Right lung (tissue), 5 donors: ENCODE results near the gene TNFAIP1. TPM values are rescaled to one million over a fixed set of nuclear protein-coding genes. Genes with fewer than 3 reads are reported as not detected.

ENCODE experiments used
- DNase-seq, 2 donors: peaks; one replicate each; pipeline ENCODE4 v3.0.0-alpha.2; 2013
- polyA plus RNA-seq, 5 donors: library from polyadenylated mRNA; unstranded; fragments of 120-200 nt; gene quantifications; one replicate each; pipeline versions ENCODE4 v1.2.1 to v1.2.3, GENCODE V29; 2013; ENCODE audit warnings: inconsistent platforms in 1 of 5, low replicate concordance in 1 of 5; ENCODE audit not compliant: insufficient read length in 5 of 5, insufficient read depth in 1 of 5

The TNFAIP1 gene
- polyA plus RNA-seq, 5 donors: 32.2 to 42.1 (median 36.2) TPM

DNA sequence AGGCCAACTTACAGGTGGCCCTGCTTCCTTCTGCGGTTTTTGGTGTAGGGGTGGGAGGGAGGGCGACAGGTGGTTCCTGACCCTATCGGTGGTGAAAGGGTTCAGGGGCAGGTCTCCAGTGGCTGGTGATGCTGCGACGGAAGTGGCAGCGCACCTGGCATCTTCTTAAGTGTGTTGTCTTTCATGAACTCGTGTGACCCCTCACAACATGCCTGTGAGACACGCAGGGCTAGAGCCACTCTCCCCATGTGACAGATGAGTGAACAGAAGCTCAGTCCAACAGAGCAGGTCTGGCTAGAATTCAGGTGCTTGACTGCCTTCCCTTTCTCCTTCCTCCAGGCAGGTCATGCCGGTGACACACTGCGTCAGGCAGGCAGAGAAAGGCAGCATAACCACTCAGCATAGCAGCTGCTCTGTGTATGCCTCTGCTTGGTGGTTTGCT is 8.0 kb downstream of the TNFAIP1 start:
- no peak for DNase-seq

DNA sequence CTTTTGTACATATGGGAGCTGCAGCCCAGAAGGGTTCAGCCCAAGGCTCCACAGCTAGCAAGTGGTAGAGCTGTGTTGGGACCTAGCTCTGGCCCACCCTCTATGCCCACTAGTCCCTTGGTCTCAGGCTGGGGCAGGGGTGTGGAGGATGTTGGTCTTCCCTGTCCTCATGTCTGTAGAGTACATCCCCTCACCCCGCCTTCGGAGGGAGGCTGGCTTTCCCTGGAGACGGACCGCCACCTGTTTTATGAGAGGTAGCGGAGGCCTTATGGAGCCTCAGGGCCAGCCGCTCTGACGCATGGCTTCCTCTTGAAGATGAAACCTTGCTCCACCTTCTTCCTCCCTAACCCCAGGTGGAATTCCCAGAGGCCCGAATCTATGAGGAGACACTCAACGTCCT is 8.4 kb downstream of the TNFAIP1 start:
- no peak for DNase-seq

DNA sequence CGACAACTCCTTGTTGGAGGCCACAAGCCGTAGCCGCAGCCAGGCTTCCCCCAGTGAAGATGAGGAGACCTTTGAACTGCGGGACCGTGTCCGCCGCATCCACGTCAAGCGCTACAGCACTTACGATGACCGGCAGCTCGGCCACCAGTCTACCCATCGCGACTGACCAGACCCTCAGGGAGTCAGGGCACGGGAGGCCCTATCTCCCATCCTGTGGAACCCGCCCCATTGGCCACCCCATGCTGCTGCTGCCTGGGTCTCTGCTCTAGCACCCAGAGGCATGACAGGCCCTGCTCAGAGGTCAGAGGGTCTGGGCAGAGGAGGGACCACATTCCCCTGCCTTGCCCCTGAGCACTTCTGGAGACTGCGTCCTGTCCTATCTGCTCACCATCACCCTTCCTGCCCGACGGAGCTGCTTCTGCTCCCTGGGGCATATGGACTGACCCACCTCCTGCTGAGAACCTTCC is 8.9 kb downstream of the TNFAIP1 start:
- DNase-seq: no peak

DNA sequence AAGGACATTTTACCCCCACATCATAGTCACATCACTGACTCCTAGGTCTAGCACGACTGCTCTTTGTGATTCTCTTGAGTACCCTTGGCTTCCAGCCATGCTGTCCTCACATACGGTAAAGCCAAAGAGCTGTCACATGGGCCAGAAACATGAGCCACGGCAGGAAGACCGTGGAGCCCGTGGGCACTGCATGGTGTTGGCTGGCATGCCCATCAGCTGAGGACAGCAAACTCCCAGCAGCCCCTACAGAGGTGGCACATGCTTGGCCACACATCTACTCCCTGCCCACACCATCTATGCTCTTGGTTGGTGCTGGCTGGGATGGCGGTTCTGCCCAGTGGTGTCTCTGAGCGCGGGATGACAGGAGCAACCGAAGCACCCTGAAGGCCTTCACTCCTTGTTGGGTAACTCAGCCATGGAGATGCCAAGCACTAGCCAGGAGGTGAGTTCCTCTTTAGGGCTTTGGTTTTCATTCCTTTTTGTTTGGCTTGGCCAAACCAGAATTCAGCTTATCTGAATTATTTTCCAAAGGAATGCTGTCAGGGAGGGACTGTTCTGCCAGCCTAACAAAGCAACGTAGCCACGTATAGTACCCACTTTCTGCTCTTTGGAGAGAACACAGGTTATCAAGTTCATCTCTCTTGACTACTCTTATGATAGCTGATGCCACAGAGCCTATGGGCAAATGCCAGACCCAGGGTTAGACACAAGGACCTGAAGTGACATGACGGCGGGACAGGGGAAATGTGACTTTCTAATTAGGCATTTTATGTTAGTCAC is 10.0 kb downstream of the TNFAIP1 start:
- no peak for DNase-seq

DNA sequence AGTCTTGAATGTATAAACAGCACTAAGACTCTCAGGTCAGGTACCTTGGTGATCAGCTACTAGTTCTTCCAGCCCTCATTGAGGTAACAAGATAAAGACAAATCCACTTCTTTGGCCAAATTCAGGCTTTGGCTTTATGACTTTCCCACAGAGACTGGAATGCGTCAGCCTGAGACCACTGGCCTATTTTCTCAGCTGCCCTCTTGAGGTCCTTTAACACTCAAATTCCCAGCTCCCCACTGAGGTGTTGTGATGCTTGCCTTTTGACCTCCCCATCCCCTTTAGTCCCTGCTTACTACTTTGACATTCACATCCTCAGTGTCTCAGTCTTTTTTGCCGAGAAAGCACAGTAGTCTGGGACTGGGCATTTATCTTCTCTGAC is 10.6 kb downstream of the TNFAIP1 start:
- DNase-seq: no peak

DNA sequence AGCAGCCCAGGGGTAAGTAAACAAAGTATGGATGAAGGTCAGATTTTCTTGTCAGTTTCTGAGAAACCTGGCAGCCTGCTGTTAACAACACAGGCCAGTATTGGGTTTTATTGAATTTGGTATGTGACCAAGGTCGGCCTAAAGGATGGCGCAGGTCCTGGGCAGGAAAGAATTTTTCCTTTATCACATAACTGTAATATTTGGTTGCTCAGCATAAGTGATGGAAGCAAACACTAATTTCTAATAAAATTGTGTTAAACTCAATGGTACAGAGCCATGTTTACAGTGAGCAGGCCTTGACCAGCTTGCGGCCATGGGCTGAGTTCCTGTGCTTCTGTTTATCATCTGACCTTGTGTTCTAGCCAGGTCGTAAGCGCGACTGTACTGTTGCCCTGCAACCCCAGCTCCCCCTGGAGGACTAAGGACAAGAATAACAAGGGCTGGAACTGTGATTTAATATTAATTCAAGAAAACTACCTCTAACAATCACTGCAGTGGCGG is 11.2 kb downstream of the TNFAIP1 start:
- DNase-seq: no peak

DNA sequence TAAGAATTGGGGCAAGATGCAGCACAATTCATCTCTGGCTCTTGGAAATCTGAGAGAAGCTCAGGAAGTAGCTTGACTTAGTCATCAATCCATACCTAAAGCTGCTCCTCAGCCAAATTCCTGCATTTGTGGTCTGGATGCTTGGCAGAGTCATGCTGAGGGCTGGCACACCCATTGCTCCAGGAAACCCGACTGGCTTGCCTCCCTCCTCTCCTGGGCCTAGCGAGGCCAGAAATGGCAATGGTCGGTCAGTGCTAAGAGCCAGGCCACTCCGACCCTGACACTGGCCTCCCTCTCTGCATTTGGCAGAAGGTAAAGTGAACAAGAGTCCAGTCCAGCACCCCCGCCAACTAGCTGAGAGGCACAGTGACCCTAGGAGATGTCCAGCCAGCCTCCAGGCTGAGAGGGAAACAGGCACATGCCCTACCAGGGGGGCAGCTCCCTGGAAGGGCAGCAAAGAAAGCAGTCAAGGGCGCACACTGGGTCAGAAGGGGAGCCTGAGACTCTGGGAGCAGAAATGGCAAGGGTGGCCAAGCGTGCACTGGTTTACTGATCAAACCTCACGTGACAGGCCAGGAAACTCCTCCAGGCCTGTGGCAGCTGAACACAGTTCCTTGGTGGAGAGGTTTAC is 11.8 kb downstream of the TNFAIP1 start:
- DNase-seq: no peak

DNA sequence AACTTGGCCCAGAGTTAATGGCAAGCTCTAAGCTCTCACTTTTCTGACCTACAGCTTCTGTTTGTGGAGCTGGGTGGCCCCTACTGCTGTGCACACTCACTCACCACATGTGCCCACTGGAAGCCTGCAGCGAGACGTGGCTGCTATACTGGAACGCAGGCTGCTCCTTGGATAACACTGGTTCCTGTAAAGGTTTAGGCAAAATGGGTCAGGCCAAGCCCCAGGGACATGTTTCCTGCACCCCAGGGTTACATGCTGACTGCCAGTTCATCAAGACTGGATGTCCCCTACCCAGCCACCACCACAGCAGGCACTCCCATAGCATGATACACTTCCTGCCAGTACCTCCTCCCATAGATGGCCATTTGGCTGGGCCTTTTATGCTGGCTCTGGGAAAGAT is 13.4 kb downstream of the TNFAIP1 start:
- DNase-seq: no peak

DNA sequence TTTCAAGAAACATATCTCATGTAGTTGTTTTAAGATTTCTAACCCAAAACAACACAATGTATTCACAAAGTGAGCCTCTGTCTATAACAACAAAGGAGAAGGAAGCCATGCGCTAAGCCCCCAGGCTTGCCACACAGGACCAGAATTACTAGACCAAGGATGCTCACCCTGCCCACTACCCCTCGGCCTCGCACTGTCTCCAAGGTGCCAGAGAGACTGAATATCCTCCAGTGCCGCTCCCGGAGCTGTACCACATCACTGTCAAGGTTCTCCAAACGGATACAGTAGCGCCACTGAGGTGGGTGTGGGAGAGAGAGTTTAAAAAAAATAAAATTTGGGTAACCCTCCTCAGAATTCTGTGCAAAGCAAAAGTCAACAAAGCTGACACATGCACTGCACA is 14.7 kb downstream of the TNFAIP1 start:
- no peak for DNase-seq

DNA sequence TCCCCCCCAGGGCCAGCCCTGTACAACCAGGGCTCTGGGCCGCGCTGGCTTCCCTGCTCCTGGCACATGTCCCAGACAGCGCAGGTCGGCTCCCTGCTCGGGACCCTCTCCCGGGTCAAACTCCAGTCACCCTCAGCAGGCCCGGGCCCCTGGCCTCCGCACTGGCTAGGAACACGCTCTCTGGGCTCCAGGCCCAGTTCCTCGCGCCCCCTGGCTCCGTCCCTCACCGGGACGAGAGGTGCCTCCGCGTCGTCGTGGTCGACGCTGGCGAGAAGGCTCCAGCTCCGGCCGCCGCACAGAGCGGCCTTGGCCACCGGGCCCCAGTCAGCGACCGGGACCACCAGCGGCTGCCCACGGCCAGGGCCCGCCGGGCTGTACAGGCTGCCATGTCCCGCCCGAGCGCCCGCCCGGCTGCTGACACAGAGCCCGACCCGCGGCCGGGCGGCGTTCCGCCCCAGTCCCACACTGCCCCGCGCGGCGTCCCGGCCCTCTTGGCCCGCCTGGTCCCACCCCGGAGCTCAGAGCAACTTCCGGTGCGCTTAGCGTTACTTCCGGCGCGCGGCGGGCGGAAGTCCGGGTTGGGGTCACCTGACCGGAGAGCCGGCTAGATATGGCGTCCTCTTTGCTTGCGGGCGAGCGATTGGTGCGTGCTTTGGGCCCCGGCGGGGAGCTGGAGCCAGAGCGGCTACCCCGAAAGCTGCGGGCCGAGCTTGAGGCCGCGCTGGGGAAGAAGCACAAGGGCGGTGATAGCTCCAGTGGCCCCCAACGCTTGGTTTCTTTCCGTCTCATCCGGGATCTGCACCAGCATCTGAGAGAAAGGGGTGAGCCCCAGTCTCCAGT is 21.7 kb downstream of the TNFAIP1 start, which contains the start of gene POLDIP2:
Gene POLDIP2 (minus strand): TSS at position 467 of the 840 bp plus-strand sequence. CDS start 79 bp downstream, at position 388.
- peak; percentile 94 for DNase-seq

DNA sequence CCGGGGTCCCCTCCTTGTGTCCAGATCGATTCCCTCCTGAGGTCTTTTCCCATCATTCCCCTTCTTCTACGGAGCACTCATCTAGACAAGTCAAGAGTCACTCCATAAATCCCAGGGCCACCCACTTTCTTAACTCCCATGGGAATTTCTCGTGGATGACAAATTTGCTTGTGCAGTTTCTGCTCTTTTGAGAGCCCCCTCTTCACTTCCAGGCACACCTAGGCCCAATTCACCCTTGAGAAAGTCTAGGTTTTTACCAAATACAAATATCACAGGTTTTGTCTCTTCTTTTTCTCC is 22.3 kb downstream of the TNFAIP1 start:
- DNase-seq: no peak

DNA sequence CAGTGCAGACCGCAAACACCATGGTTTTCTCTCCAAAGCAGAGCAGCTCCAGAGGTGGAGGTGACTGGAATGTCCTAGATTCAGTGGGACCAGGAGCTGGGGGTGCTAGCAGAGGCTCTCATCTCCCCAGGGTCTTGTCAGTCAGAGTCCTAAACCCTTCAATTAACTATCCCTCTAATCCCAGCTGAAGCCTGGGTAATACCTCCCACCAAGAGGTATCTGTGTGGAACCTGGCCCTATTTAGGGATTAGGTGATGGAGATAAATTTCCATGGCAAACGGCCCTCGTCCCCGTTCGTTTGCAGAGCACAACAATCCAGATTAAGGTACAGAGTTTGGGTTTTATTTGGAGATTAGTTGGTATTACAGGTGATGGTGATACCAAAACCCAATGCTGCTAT is 27.6 kb downstream of the TNFAIP1 start:
- DNase-seq: no peak

DNA sequence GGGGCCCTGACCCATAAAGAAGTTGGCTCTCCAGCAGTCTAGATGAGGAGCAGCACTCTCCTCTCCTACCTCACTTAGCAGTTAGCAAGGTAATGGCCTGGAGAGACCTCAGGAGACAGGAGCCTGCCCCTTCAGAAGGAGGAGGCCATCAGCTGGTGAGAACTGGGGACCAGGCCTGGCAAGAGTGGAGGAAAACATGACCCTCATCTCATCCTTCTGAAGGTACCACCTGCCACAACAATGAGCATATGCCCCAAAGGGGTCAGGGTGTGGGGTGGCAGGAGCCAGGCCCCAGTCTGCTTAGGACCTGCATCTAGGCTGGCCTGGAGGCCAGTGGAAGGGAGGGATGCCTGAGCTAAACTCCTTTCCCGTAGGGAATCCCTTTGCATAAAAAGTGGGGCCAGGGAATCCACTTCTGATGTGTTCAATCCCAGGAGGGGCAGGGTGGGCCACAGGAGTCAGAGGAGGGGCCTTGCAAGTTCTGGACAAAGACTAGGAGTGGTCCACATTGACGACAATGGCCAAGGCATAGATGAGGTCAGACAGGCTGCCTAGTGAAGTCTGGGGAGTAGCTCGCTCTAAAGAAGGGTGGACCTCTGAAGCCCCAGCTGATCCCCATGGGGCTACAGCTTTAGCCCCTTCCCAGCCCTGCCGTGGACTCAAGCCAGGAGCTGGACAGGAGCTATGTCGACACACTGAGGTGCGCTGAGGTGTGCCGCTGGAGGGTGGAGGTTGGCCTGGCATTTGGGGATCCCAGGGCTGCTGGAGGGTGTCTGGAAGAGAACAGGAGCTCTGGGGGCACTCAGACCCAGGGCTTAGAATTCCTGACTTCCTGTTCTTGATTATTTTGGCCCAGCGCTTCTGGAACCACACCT is 28.5 kb downstream of the TNFAIP1 start:
- DNase-seq: no peak

DNA sequence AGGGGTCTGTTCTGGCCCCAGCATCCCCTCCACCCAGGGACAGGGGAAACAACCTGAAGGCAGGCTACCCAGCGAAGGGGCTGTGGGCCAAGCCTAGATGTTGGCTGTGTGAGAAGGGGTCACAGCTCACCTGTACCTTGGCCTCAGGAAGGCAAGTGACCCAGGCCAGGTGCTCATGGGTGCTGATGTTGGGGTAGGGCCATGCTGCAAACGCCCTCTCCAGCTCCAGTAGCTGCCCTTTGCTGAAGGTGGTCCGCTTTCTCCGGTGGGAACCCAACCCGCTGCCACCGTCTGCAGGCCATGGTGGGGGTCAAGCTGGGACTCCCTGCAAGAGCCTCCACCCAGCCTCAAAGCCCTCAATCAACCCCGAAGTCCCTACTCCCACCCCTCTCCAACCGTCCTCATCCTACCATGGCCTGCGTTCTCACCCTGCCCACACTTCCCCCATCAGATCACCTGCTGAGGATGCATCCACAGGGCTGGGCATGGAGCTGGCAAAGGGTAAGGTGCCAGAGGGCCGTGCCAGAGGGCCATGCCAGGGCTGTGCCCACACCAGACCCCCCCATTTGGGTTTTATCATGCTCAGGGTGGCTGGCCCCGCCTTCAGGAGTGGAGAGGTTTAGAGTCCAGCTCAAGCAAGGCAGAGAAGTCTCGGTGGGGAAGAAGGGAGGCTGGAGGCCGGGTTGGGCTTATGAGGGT is 29.3 kb downstream of the TNFAIP1 start, which contains the start of gene SEBOX:
Gene SEBOX (minus strand): TSS at position 535 of the 699 bp plus-strand sequence. CDS start 48 bp downstream, at position 487.
- no peak for DNase-seq

DNA sequence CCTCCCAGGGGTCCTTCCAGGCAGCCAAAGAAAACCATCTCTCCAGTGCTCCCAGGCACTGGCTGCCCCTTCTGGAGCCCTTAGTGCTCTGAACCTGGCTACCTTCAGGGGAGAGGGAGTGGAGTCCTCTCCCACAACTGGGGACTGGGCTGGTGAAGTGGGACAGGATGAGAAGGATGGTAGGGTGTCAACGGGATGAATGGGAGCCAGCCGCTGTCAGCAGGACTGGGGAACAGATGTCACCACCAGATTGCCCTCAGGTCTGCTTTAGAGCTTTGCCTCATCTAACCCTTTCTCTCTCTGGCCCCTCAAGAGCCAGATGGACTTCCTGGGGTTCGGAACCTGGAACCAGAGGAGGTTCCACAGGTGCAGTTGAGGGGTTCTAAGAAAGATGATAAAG is 29.9 kb downstream of the TNFAIP1 start:
- DNase-seq: no peak

DNA sequence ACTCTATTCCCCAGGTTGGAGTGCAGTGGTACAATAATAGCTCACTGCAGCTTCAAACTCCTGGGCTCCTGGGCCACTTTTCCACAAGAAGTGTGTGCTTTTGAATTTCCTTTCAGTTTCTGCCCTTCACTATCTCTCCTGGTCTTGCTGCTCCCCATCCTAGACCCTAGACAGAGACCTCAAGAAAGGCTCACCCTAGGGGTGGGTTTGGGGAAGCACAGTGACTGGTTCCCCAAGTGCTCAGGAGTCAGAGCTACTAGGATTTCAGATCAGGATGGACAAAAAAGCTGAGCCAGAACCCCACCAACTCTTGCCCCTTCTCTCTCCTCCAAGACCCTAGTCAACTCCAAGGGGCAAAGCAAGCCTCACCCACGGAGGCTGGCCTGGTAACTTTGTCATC is 31.0 kb downstream of the TNFAIP1 start:
- no peak for DNase-seq

DNA sequence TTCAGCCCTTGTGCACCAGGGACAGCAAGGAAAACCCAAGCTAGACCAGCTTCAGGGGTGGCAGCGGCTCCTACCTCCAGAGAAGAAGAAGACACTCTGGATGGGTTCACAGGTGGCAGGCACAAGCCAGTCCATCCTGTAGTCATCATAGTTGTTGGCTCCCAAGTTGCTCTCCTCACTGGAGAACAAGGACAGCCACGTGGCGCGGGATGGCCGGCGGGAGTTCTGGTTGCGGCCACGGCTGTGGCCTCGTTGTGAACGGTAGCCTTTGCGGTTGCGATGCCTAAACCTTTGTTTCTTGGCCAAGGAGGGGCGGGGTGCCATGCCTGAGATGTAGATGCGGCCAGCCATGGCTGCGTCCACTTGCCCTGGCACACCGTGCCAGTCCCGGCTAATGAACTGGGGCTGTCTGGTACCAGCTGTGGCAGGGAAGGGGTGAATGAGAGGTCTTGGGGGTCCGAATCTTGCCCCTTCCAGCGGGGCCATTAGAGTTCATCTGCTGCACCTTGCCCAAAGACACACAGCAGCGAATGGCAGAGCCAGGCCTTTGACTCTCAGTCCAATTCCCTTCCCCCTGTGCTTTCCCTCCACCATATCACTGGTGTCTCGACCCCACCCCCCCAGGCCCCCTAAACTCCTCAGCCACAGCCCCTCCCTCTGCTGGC is 32.2 kb downstream of the TNFAIP1 start:
- DNase-seq: no peak

DNA sequence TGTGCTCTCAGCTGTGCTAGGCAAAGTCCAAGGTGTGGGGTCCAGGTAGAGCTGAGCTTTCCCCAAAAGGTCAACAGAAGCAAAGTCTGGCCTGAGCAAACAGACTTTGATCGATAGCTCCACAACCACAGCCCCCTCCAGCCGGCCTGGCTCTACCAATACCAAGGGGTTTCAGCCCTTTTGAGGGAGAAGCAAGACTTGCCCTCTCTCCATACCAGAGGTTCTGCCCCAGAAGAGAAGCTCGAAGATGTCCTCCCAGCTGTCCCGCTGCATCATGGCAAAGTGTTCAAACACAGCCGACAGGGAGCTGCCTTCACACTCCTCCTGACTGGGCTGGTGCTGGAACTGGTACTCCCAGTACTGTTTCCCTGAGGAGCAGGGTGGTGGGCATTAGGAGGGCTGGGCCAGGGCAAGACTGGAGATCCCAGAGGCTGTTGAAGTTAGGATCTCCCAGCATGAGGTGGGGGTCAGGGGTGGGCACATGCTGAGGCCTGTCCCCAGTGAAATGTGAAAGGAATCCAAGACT is 32.8 kb downstream of the TNFAIP1 start:
- no peak for DNase-seq

DNA sequence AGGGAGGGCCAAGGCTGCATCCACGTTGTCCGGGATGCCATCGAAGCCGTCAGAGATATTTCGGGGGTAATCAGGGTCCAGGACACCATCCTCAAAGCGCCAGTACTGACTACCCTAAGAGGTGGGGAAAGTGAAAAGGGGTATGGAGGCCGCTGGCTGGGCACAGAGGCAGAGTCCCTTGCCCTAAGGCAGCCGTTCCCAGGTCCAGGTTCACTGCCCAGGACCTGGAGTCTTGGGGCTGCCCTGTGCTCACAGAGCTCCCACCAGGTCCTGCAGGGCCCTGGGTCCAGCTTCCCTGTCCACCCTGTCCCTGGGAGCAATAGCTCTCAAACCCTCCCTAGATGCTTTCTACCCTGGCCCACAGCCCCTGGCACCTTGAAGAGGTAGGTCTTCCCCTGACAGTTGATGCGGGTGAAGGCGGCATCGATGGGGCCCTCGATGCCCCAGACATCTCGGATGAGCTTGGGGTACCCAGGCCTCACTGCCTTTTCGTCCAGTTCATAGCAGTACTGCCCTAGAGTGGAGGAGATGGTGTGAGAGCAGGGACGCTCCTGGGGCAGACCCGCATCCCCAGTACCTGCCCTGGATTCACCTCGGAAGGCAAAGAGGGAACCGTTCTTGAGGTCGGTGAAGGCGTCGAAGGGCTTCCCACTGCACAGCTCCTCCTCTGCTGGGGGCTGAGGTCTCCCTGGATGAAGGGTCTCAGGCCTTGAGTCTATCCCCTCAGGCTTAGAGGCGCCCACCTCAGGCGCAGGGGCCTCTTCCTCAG is 33.5 kb downstream of the TNFAIP1 start:
- no peak for DNase-seq
